IMR-90 (cell line): Measurements from ENCODE around the gene VPS13C. TPM values are rescaled to one million over a fixed set of nuclear protein-coding genes. Genes with fewer than 3 reads are reported as not detected.
"Not testable (repeated sequence)": the region's sequence is repeated elsewhere in the genome, so short reads cannot be mapped to it uniquely, and the experiment has no call there.

Experiments used
- ATAC-seq: fragments of 200-7000 bp; cut with Tn5 transposase; 2 replicates; pipeline ENCODE4 v1.9.1; 2020; ENCODE audit warnings: low read depth, mild to moderate bottlenecking, moderate library complexity
- BruUV-seq: library from RNA; stranded (reverse); fragments of 400-500 nt; replicated peaks from 2 replicates; lab custom pipeline; 2021; lab: Mats Ljungman, UMichigan
- CTCF ChIA-PET: fragments of 300-600 bp; formaldehyde crosslinking; extraction: SDS; loops from one replicate; lab custom pipeline; 2021; ENCODE audit warnings: antibody characterized with exemption; lab: Yijun Ruan, JAX
- POLR2A ChIA-PET: fragments of 300-600 bp; sonication (Branson Sonifier 250); formaldehyde crosslinking; loops from one replicate; lab custom pipeline; 2022; ENCODE audit warnings: antibody characterized with exemption; ENCODE audit not compliant: unreplicated experiment; lab: Charles Lee
- DNase-seq: peaks from one replicate; pipeline ENCODE4 v3.0.0; 2013
- H2AFZ ChIP-seq: replicated peaks from 2 replicates; pipeline ENCODE3; 2013; ENCODE audit warnings: low read length, mild to moderate bottlenecking; ENCODE audit not compliant: poor library complexity
- H2AK5ac ChIP-seq: 2 replicates; pipeline ENCODE4 v1.6.1; 2013; ENCODE audit warnings: low read depth, low read length, inconsistent platforms
- H2AK9ac ChIP-seq: replicated peaks from 2 replicates; pipeline ENCODE3; 2013; ENCODE audit warnings: mild to moderate bottlenecking, low read depth, low read length, moderate library complexity; ENCODE audit not compliant: poor library complexity
- H2BK120ac ChIP-seq: 2 replicates; pipeline ENCODE4 v1.6.1; 2013; ENCODE audit warnings: low read depth, low read length, inconsistent platforms
- H2BK15ac ChIP-seq: 3 replicates; pipeline ENCODE4 v1.6.1; 2013; ENCODE audit warnings: low read depth, low read length, inconsistent platforms
- H2BK20ac ChIP-seq: 2 replicates; pipeline ENCODE4 v1.6.1; 2013; ENCODE audit warnings: low read depth, mild to moderate bottlenecking, inconsistent platforms, low read length, moderate library complexity
- H2BK5ac ChIP-seq: 2 replicates; pipeline ENCODE4 v1.6.1; 2013; ENCODE audit warnings: mild to moderate bottlenecking, low read depth, low read length, inconsistent platforms; ENCODE audit not compliant: poor library complexity, severe bottlenecking
- H3K14ac ChIP-seq: replicated peaks from 2 replicates; pipeline ENCODE4 v1.6.1; 2013; ENCODE audit warnings: low read depth, low read length, inconsistent platforms
- H3K18ac ChIP-seq: 2 replicates; pipeline ENCODE4 v1.6.1; 2013; ENCODE audit warnings: low read depth, low read length, control low read depth
- H3K23ac ChIP-seq: 2 replicates; pipeline ENCODE4 v1.6.1; 2013; ENCODE audit warnings: low read depth, low read length, inconsistent platforms
- H3K27ac ChIP-seq: 2 replicates; pipeline ENCODE4 v1.5.1; 2013; ENCODE audit warnings: mild to moderate bottlenecking, control low read depth, low read length; ENCODE audit not compliant: insufficient read depth
- H3K27me3 ChIP-seq: 2 replicates; pipeline ENCODE4 v1.6.1; 2013; ENCODE audit warnings: low read length; ENCODE audit not compliant: control insufficient read depth, insufficient read depth
- H3K36me3 ChIP-seq: 2 replicates; pipeline ENCODE4 v1.6.1; 2013; ENCODE audit warnings: low read length, mixed read lengths; ENCODE audit not compliant: control insufficient read depth, insufficient read depth
- H3K4ac ChIP-seq: 2 replicates; pipeline ENCODE4 v1.6.1; 2013; ENCODE audit warnings: low read depth, low read length, inconsistent platforms
- H3K4me1 ChIP-seq: 2 replicates; pipeline ENCODE4 v1.6.1; 2013; ENCODE audit warnings: low read length, mixed read lengths; ENCODE audit not compliant: control insufficient read depth, insufficient read depth
- H3K4me2 ChIP-seq: 2 replicates; pipeline ENCODE4 v1.6.1; 2013; ENCODE audit warnings: low read depth, mild to moderate bottlenecking, control low read depth, low read length, moderate library complexity
- H3K4me3 ChIP-seq: 2 replicates; pipeline ENCODE4 v1.5.1; 2013; ENCODE audit warnings: low read depth, mild to moderate bottlenecking, control low read depth, low read length, moderate library complexity; ENCODE audit not compliant: insufficient read depth
- H3K56ac ChIP-seq: 2 replicates; pipeline ENCODE4 v1.6.1; 2013; ENCODE audit warnings: low read length, inconsistent platforms; ENCODE audit not compliant: insufficient read depth; ENCODE audit errors: extremely low read depth
- H3K79me1 ChIP-seq, 2 experiments: 2 replicates each; pipeline ENCODE4 v1.6.1; 2013; ENCODE audit warnings: low read length in 2 of 2, inconsistent platforms in 1 of 2, low read depth in 1 of 2
- H3K9ac ChIP-seq: 2 replicates; pipeline ENCODE4 v1.6.1; 2013; ENCODE audit warnings: low read depth, low read length, control low read depth
- H3K9me1 ChIP-seq: 2 replicates; pipeline ENCODE4 v1.6.1; 2013; ENCODE audit warnings: low read length, inconsistent platforms; ENCODE audit not compliant: insufficient read depth
- H3K9me3 ChIP-seq: 2 replicates; pipeline ENCODE4 v1.6.1; 2013; ENCODE audit warnings: low read length; ENCODE audit not compliant: control insufficient read depth, insufficient read depth
- H4K20me1 ChIP-seq: 2 replicates; pipeline ENCODE4 v1.6.1; 2013; ENCODE audit warnings: low read length, inconsistent platforms; ENCODE audit not compliant: insufficient read depth
- H4K5ac ChIP-seq: 2 replicates; pipeline ENCODE4 v1.6.1; 2013; ENCODE audit warnings: mild to moderate bottlenecking, low read depth, low read length, control low read depth
- H4K8ac ChIP-seq, 2 experiments: 2 replicates each; pipeline ENCODE4 v1.6.1; 2013; ENCODE audit warnings: low read depth in 2 of 2, low read length in 2 of 2, control low read depth in 1 of 2, inconsistent platforms in 1 of 2
- H4K91ac ChIP-seq: 2 replicates; pipeline ENCODE4 v1.6.1; 2013; ENCODE audit warnings: low read depth, low read length, inconsistent platforms; ENCODE audit not compliant: insufficient read depth
- WGBS, 2 experiments: methylation state at CpG; one replicate each; pipeline versions ENCODE4 v1.1.5 to v1.1.7; 2013; ENCODE audit warnings: missing lambda C conversion rate in 2 of 2; ENCODE audit not compliant: insufficient read length in 1 of 2; ENCODE audit errors: extremely low coverage in 2 of 2; 5-methylcytosine and 5-hydroxymethylcytosine counted together
- dilution Hi-C: fragments of 300-500 bp; cut with HindIII; formaldehyde crosslinking; loops from one replicate; pipeline ENCODE4 v1.14.3; 2018; ENCODE audit warnings: low sequenced_read_pairs; ENCODE audit not compliant: unreplicated experiment
- in situ Hi-C: fragments of 300-500 bp; cut with MboI; formaldehyde crosslinking; loops from 3 replicates; pipeline ENCODE4 v1.14.3; 2019; ENCODE audit warnings: low sequenced_read_pairs, inconsistent platforms, mixed read lengths
- intact Hi-C: fragments of 100-400 bp; cut with micrococcal nuclease; formaldehyde crosslinking; loops from 2 replicates; pipeline ENCODE4 v1.10.0; 2022
- polyA plus RNA-seq, 3 experiments: library from polyadenylated mRNA; depleted of rRNA; stranded (reverse); fragments of >200 nt; gene quantifications; 2 replicates each; pipeline ENCODE4 v1.2.3, GENCODE V29; 2012; ENCODE audit warnings: low replicate concordance in 1 of 3
- total RNA-seq: library from RNA; depleted of rRNA; stranded (reverse); fragments of >200 nt; gene quantifications from 2 replicates; pipeline ENCODE4 v1.2.3, GENCODE V29; 2012

Gene VPS13C
- total and polyA plus RNA-seq, 2 of the 4 experiments (the other 2 are of a cell fraction) = 8.1 to 32.8 TPM

DNA sequence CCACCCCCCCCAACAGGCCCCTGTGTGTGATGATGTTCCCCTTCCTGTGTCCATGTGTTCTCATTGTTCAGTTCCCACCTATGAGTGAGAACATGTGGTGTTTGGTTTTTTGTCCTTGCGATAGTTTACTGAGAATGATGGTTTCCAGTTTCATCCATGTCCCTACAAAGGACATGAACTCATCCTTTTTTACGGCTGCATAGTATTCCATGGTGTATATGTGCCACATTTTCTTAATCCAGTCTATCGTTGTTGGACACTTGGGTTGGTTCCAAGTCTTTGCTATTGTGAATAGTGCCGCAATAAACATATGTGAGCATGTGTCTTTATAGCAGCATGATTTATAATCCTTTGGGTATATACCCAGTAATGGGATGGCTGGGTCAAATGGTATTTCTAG is 12.0 kb downstream of the VPS13C start:
- H3K4me2 ChIP-seq, H2AK5ac ChIP-seq, H3K9me1 ChIP-seq, POLR2A ChIA-PET, DNase-seq, H3K4me3 ChIP-seq, H4K91ac ChIP-seq, H2BK20ac ChIP-seq, BruUV-seq, H4K5ac ChIP-seq, in situ Hi-C loops, H3K56ac ChIP-seq, H3K4ac ChIP-seq, H3K9me3 ChIP-seq, intact Hi-C loops, H3K27me3 ChIP-seq, H3K36me3 ChIP-seq, H4K8ac ChIP-seq, H3K23ac ChIP-seq, H3K4me1 ChIP-seq, dilution Hi-C loops, H3K27ac ChIP-seq, H3K18ac ChIP-seq, H2AK9ac ChIP-seq, ATAC-seq, H2BK120ac ChIP-seq, CTCF ChIA-PET, H2AFZ ChIP-seq, H3K9ac ChIP-seq, H2BK15ac ChIP-seq, H2BK5ac ChIP-seq, H3K14ac ChIP-seq: not testable (repeated sequence)
- peaks cover 21 to 24% of the 10 kb centered on the region in 2 experiments; a peak in 3 of 4 replicates for H3K79me1 ChIP-seq
- peaks cover 11% of the 10 kb centered on the region; the same call in 1 of the 2 replicates for H4K20me1 ChIP-seq
- no CpG with 5 or more reads among the region's 4 CpGs for WGBS, 2 experiments
